HEK293 (cell line): ENCODE data around the gene RANBP3L.

Experiments used
- CTCF ChIP-seq: fragments of 450-650 bp; formaldehyde crosslinking; IDR thresholded peaks from 2 replicates; pipeline ENCODE4 v1.5.1; 2016; ENCODE audit warnings: missing biosample characterization, missing genetic modification characterization
- OVOL3 ChIP-seq: fragments of 450-650 bp; formaldehyde crosslinking; IDR thresholded peaks from 2 replicates; pipeline ENCODE4 v1.5.1; 2016; ENCODE audit warnings: missing biosample characterization, missing genetic modification characterization
- TCF7L2 ChIP-seq: IDR thresholded peaks from 2 replicates; pipeline ENCODE4 v1.6.1; 2011; ENCODE audit warnings: low read depth, mild to moderate bottlenecking, inconsistent platforms, low read length, moderate library complexity, borderline replicate concordance
- ZFP41 ChIP-seq: fragments of 450-650 bp; formaldehyde crosslinking; IDR thresholded peaks from 2 replicates; pipeline ENCODE4 v1.5.1; 2016; ENCODE audit warnings: missing biosample characterization, missing genetic modification characterization, borderline replicate concordance
- ZNF140 ChIP-seq: fragments of 450-650 bp; formaldehyde crosslinking; IDR thresholded peaks from 2 replicates; pipeline ENCODE4 v1.5.1; 2016; ENCODE audit warnings: missing biosample characterization, missing genetic modification characterization

- TF ChIP-seq ZFP41 (no peak), CTCF (tag by site-specific recombination) (no peak), ZNF140 (tag by site-specific recombination) (no peak), TCF7L2 (no peak), OVOL3 (tag by site-specific recombination) (peak; percentile 91)
Measured at GRCh38 chr5:36301858-36302603, at the start of gene RANBP3L.
